Activated naive CD4-positive, alpha-beta T cell treated with anti-CD3 and anti-CD28 coated beads, Interleukin-2, amount 50 U/mL, for 24 hours (primary cell): Measurements from ENCODE around the gene CCN5.
"Not testable (repeated sequence)": the region's sequence is repeated elsewhere in the genome, so short reads cannot be mapped to it uniquely, and the experiment has no call there.

ENCODE experiments used
- H3K27ac Mint-ChIP-seq: one replicate; pipeline ENCODE4 v1.8.0; 2021; ENCODE audit warnings: mild to moderate bottlenecking, mixed read lengths
- H3K27me3 Mint-ChIP-seq: one replicate; pipeline ENCODE4 v1.8.0; 2021; ENCODE audit warnings: mixed read lengths
- H3K36me3 Mint-ChIP-seq: one replicate; pipeline ENCODE4 v1.8.0; 2021; ENCODE audit warnings: mixed read lengths
- H3K4me1 Mint-ChIP-seq: one replicate; pipeline ENCODE4 v1.8.0; 2021; ENCODE audit warnings: mixed read lengths
- H3K4me3 Mint-ChIP-seq: one replicate; pipeline ENCODE4 v1.8.0; 2021; ENCODE audit warnings: mild to moderate bottlenecking, mixed read lengths
- H3K9me3 Mint-ChIP-seq: one replicate; pipeline ENCODE4 v1.8.0; 2021; ENCODE audit warnings: mixed read lengths

CCN5 gene

GRCh38 chr20:44714701-44715498 is at the start of gene CCN5:
Gene CCN5 (plus strand): TSS chr20:44715369. CDS start chr20:44715391, 22 bp downstream.
- Mint-ChIP-seq H3K27ac (no peak within 1 kb of the TSS), H3K36me3 (no peaks in the 10 kb centered on the region), H3K9me3 (no peaks in the 10 kb centered on the region), H3K27me3 (no peaks in the 10 kb centered on the region), H3K4me3 (no peak within 1 kb of the TSS), H3K4me1 (no peaks in the 10 kb centered on the region)

GRCh38 chr20:44666066-44666465 is 49.1 kb upstream of the CCN5 start:
- Mint-ChIP-seq H3K27ac (no peak overlapping the region), H3K9me3 (no peaks in the 10 kb centered on the region), H3K27me3 (no peaks in the 10 kb centered on the region), H3K36me3 (peaks cover 6% of the 10 kb centered on the region), H3K4me3 (no peak overlapping the region), H3K4me1 (peaks cover 25% of the 10 kb centered on the region)

GRCh38 chr20:44670851-44671250 is 44.3 kb upstream of the CCN5 start:
- Mint-ChIP-seq H3K4me3 (peak overlapping the region; percentile 90), H3K4me1 (peaks cover 12% of the 10 kb centered on the region)
- not testable (repeated sequence) for H3K36me3 Mint-ChIP-seq, H3K27ac Mint-ChIP-seq, H3K27me3 Mint-ChIP-seq, H3K9me3 Mint-ChIP-seq

- not testable (repeated sequence) for H3K27ac Mint-ChIP-seq, H3K36me3 Mint-ChIP-seq
Measured at GRCh38 chr20:44671541-44671940, 43.6 kb upstream of the CCN5 start.

GRCh38 chr20:44672318-44672902 is 42.8 kb upstream of the CCN5 start:
- H3K4me1 Mint-ChIP-seq, H3K9me3 Mint-ChIP-seq, H3K27ac Mint-ChIP-seq, H3K36me3 Mint-ChIP-seq, H3K27me3 Mint-ChIP-seq: not testable (repeated sequence)
- peak overlapping the region; percentile 90 for H3K4me3 Mint-ChIP-seq

More at GRCh38 chr20:44671541-44671940, 43.6 kb upstream of the CCN5 start:
- H3K9me3 Mint-ChIP-seq, H3K4me1 Mint-ChIP-seq, H3K27me3 Mint-ChIP-seq: not testable (repeated sequence)
- peak overlapping the region; percentile 90 for H3K4me3 Mint-ChIP-seq

GRCh38 chr20:44678242-44678641 is 36.9 kb upstream of the CCN5 start:
- no peaks in the 10 kb centered on the region for H3K4me1 Mint-ChIP-seq
- H3K27ac Mint-ChIP-seq, result no peak overlapping the region
- H3K9me3 Mint-ChIP-seq, result no peaks in the 10 kb centered on the region
- no peak overlapping the region for H3K4me3 Mint-ChIP-seq
- no peaks in the 10 kb centered on the region for H3K36me3 Mint-ChIP-seq
- no peaks in the 10 kb centered on the region for H3K27me3 Mint-ChIP-seq

- Mint-ChIP-seq H3K4me3 (no peak overlapping the region), H3K9me3 (no peaks in the 10 kb centered on the region), H3K27ac (no peak overlapping the region), H3K36me3 (no peaks in the 10 kb centered on the region), H3K4me1 (no peaks in the 10 kb centered on the region), H3K27me3 (no peaks in the 10 kb centered on the region)
Measured at GRCh38 chr20:44678990-44679611, 36.1 kb upstream of the CCN5 start.

- no peak overlapping the region for H3K27ac Mint-ChIP-seq
Measured at GRCh38 chr20:44681796-44682566, 33.2 kb upstream of the CCN5 start.

GRCh38 chr20:44683263-44684046 is 31.7 kb upstream of the CCN5 start:
- H3K27me3 Mint-ChIP-seq, result peaks cover 1% of the 10 kb centered on the region
- no peaks in the 10 kb centered on the region for H3K36me3 Mint-ChIP-seq
- H3K4me1 Mint-ChIP-seq, result peaks cover 6% of the 10 kb centered on the region
- H3K27ac Mint-ChIP-seq, result no peak overlapping the region
- no peaks in the 10 kb centered on the region for H3K9me3 Mint-ChIP-seq
- no peak overlapping the region for H3K4me3 Mint-ChIP-seq

More at GRCh38 chr20:44681796-44682566, 33.2 kb upstream of the CCN5 start:
- no peaks in the 10 kb centered on the region for H3K36me3 Mint-ChIP-seq
- H3K4me3 Mint-ChIP-seq, result no peak overlapping the region
- H3K4me1 Mint-ChIP-seq, result peaks cover 6% of the 10 kb centered on the region
- no peaks in the 10 kb centered on the region for H3K9me3 Mint-ChIP-seq
- H3K27me3 Mint-ChIP-seq, result peaks cover under 1% of the 10 kb centered on the region

- H3K27me3 Mint-ChIP-seq, result peaks cover 1% of the 10 kb centered on the region
- H3K9me3 Mint-ChIP-seq, result no peaks in the 10 kb centered on the region
- no peak overlapping the region for H3K4me3 Mint-ChIP-seq
- H3K36me3 Mint-ChIP-seq, result no peaks in the 10 kb centered on the region
- no peak overlapping the region for H3K27ac Mint-ChIP-seq
- H3K4me1 Mint-ChIP-seq, result peaks cover 6% of the 10 kb centered on the region
Measured at GRCh38 chr20:44684047-44684967, 30.9 kb upstream of the CCN5 start.

GRCh38 chr20:44686934-44687333 is 28.2 kb upstream of the CCN5 start:
- Mint-ChIP-seq H3K9me3 (no peaks in the 10 kb centered on the region), H3K4me3 (no peak overlapping the region), H3K27ac (no peak overlapping the region), H3K4me1 (peaks cover 6% of the 10 kb centered on the region), H3K27me3 (peaks cover 1% of the 10 kb centered on the region), H3K36me3 (no peaks in the 10 kb centered on the region)

GRCh38 chr20:44688053-44688625 is 27.0 kb upstream of the CCN5 start:
- no peak overlapping the region for H3K4me3 Mint-ChIP-seq
- H3K27ac Mint-ChIP-seq, result no peak overlapping the region
- H3K36me3 Mint-ChIP-seq, result no peaks in the 10 kb centered on the region
- no peaks in the 10 kb centered on the region for H3K9me3 Mint-ChIP-seq
- H3K27me3 Mint-ChIP-seq, result peaks cover 1% of the 10 kb centered on the region
- peaks cover 6% of the 10 kb centered on the region for H3K4me1 Mint-ChIP-seq

- Mint-ChIP-seq H3K4me1 (peaks cover 6% of the 10 kb centered on the region), H3K4me3 (no peak overlapping the region), H3K27ac (no peak overlapping the region), H3K9me3 (no peaks in the 10 kb centered on the region), H3K36me3 (no peaks in the 10 kb centered on the region), H3K27me3 (peaks cover 1% of the 10 kb centered on the region)
Measured at GRCh38 chr20:44689809-44690208, 25.4 kb upstream of the CCN5 start.
